WTC11 (cell line): Measurements from ENCODE around the gene KCNB1. TPM values are rescaled to one million over a fixed set of nuclear protein-coding genes. Genes with fewer than 3 reads are reported as not detected.

Experiments
- ATAC-seq: fragments of 200-7000 bp; cut with Tn5 transposase; 2 replicates; pipeline ENCODE4 v1.10.0; 2021; ENCODE audit warnings: mild to moderate bottlenecking, moderate library complexity
- CTCF ChIA-PET: fragments of 300-600 bp; sonication (Branson Sonifier 250); formaldehyde crosslinking; loops from one replicate; lab custom pipeline; 2021; ENCODE audit warnings: antibody characterized with exemption; lab: Charles Lee
- POLR2A ChIA-PET: fragments of 350-600 bp; sonication (Branson Sonifier 250); formaldehyde crosslinking; loops from one replicate; lab custom pipeline; 2021; ENCODE audit warnings: antibody characterized with exemption; lab: Charles Lee
- DNase-seq: peaks from one replicate; pipeline ENCODE4 v3.0.0; 2021; ENCODE audit warnings: low spot score
- H3K27ac Mint-ChIP-seq: 2 replicates; pipeline ENCODE4 v1.8.0; 2021; ENCODE audit warnings: mixed read lengths
- H3K27me3 Mint-ChIP-seq: 2 replicates; pipeline ENCODE4 v1.8.0; 2021; ENCODE audit warnings: low read depth, mild to moderate bottlenecking, moderate library complexity, mixed read lengths
- H3K36me3 Mint-ChIP-seq: 2 replicates; pipeline ENCODE4 v1.8.0; 2021; ENCODE audit warnings: mixed read lengths
- H3K4me1 Mint-ChIP-seq: 2 replicates; pipeline ENCODE4 v1.8.0; 2022; ENCODE audit warnings: mixed read lengths
- H3K4me3 Mint-ChIP-seq: 2 replicates; pipeline ENCODE4 v1.8.0; 2021; ENCODE audit warnings: mild to moderate bottlenecking, moderate library complexity, mixed read lengths
- H3K9me3 Mint-ChIP-seq: 2 replicates; pipeline ENCODE4 v1.8.0; 2021; ENCODE audit warnings: mixed read lengths
- ATF6 ChIP-seq: sonication (generic); formaldehyde crosslinking; IDR thresholded peaks from 2 replicates; pipeline ENCODE4 v1.8.1; 2023; ENCODE audit warnings: mild to moderate bottlenecking, missing genetic modification reagents
- CTCF ChIP-seq: fragments of 200-600 bp; IDR thresholded peaks from 2 replicates; pipeline ENCODE4 v1.8.0; 2022; ENCODE audit warnings: antibody characterized with exemption
- E2F4 ChIP-seq: sonication (generic); formaldehyde crosslinking; IDR thresholded peaks from 2 replicates; pipeline ENCODE4 v1.8.1; 2022; ENCODE audit warnings: low read depth, mild to moderate bottlenecking, moderate library complexity, missing genetic modification reagents, borderline replicate concordance
- EMX1 ChIP-seq: fragments of 250-450 bp; sonication (Bioruptor Pico); IDR thresholded peaks from 2 replicates; pipeline ENCODE4 v1.8.0; 2021; ENCODE audit warnings: mild to moderate bottlenecking
- FOXK1 ChIP-seq: sonication (generic); formaldehyde crosslinking; IDR thresholded peaks from 2 replicates; pipeline ENCODE4 v1.8.0; 2022; ENCODE audit warnings: mild to moderate bottlenecking, moderate library complexity, missing genetic modification reagents
- FOXP1 ChIP-seq: sonication (generic); formaldehyde crosslinking; IDR thresholded peaks from 2 replicates; pipeline ENCODE4 v1.8.0; 2022; ENCODE audit warnings: missing genetic modification reagents, mild to moderate bottlenecking, moderate library complexity, borderline replicate concordance
- GTF2I ChIP-seq: fragments of 250-450 bp; sonication (Bioruptor Pico); conservative IDR thresholded peaks from 2 replicates; pipeline ENCODE4 v1.4.0; 2021; ENCODE audit warnings: mild to moderate bottlenecking
- JAZF1 ChIP-seq: fragments of 250-450 bp; sonication (Bioruptor Pico); IDR thresholded peaks from 2 replicates; pipeline ENCODE4 v1.9.0; 2021; ENCODE audit warnings: moderate library complexity, mild to moderate bottlenecking, inconsistent platforms
- MXD4 ChIP-seq: fragments of 250-450 bp; sonication (Bioruptor Pico); IDR thresholded peaks from 2 replicates; pipeline ENCODE4 v1.8.0; 2021; ENCODE audit warnings: mild to moderate bottlenecking, moderate library complexity, borderline replicate concordance
- NFATC4 ChIP-seq: fragments of 250-450 bp; sonication (Bioruptor Pico); IDR thresholded peaks from 2 replicates; pipeline ENCODE4 v1.9.0; 2021; ENCODE audit warnings: mild to moderate bottlenecking
- OVOL2 ChIP-seq: fragments of 250-450 bp; sonication (Bioruptor Pico); IDR thresholded peaks from 2 replicates; pipeline ENCODE4 v1.9.0; 2021; ENCODE audit warnings: mild to moderate bottlenecking, borderline replicate concordance
- PRRX2 ChIP-seq: fragments of 250-450 bp; sonication (Bioruptor Pico); IDR thresholded peaks from 2 replicates; pipeline ENCODE4 v1.8.0; 2021; ENCODE audit warnings: mild to moderate bottlenecking
- SMAD4 ChIP-seq: sonication (generic); formaldehyde crosslinking; IDR thresholded peaks from 2 replicates; pipeline ENCODE4 v1.8.0; 2022; ENCODE audit warnings: mild to moderate bottlenecking, missing genetic modification reagents
- SOX15 ChIP-seq: fragments of 250-450 bp; sonication (Bioruptor Pico); IDR thresholded peaks from 2 replicates; pipeline ENCODE4 v1.9.0; 2021; ENCODE audit warnings: mild to moderate bottlenecking
- STAT6 ChIP-seq: sonication (generic); formaldehyde crosslinking; conservative IDR thresholded peaks from 2 replicates; pipeline ENCODE4 v1.8.1; 2023; ENCODE audit warnings: mild to moderate bottlenecking, low read depth, missing genetic modification reagents, moderate library complexity
- TEAD1 ChIP-seq: sonication (generic); formaldehyde crosslinking; IDR thresholded peaks from 2 replicates; pipeline ENCODE4 v1.8.0; 2022; ENCODE audit warnings: mild to moderate bottlenecking, missing genetic modification reagents
- USF1 ChIP-seq: sonication (generic); formaldehyde crosslinking; IDR thresholded peaks from 2 replicates; pipeline ENCODE4 v1.8.0; 2022; ENCODE audit warnings: mild to moderate bottlenecking, missing genetic modification reagents
- ZNF121 ChIP-seq: sonication (generic); formaldehyde crosslinking; IDR thresholded peaks from 2 replicates; pipeline ENCODE4 v1.8.0; 2023; ENCODE audit warnings: missing genetic modification reagents
- ZNF138 ChIP-seq: sonication (generic); formaldehyde crosslinking; conservative IDR thresholded peaks from 2 replicates; pipeline ENCODE4 v1.8.1; 2022; ENCODE audit warnings: mild to moderate bottlenecking, moderate library complexity, missing genetic modification reagents
- ZNF232 ChIP-seq: sonication (generic); formaldehyde crosslinking; IDR thresholded peaks from 2 replicates; pipeline ENCODE4 v1.8.0; 2022; ENCODE audit warnings: mild to moderate bottlenecking, missing genetic modification reagents
- ZNF281 ChIP-seq: sonication (generic); formaldehyde crosslinking; IDR thresholded peaks from 2 replicates; pipeline ENCODE4 v1.8.0; 2023; ENCODE audit warnings: mild to moderate bottlenecking, missing genetic modification reagents
- ZSCAN18 ChIP-seq: fragments of 250-450 bp; sonication (Bioruptor Pico); IDR thresholded peaks from 2 replicates; pipeline ENCODE4 v2.1.2; 2022; ENCODE audit warnings: mild to moderate bottlenecking, moderate library complexity
- total RNA-seq: library from RNA; stranded (reverse); gene quantifications from 3 replicates; pipeline ENCODE4 v1.2.3, GENCODE V29; 2021

KCNB1 gene
- total RNA-seq, 1 experiment from 2014 or later = 1.1 TPM

GRCh38 chr20:49318430-49319207, 163.8 kb downstream of the KCNB1 start:
- peak; percentile 50 for DNase-seq
- ChIA-PET POLR2A (interaction anchor here (0.7 to 1.5 kb wide), 2 partner anchors 21 to 36 kb away, joined by 3 to 5 read pairs; no protein-coding TSS in a partner anchor), CTCF (interaction anchor here (1.0 to 3.4 kb wide), 13 partner anchors 8 to 291 kb away, joined by 3 to 40 read pairs (median 7); no protein-coding TSS in a partner anchor)
- Mint-ChIP-seq H3K27me3 (peaks cover 67% of the 10 kb centered on the region), H3K9me3 (no peaks in the 10 kb centered on the region; the same call in 1 of the 2 replicates), H3K4me3 (peak overlapping the region; percentile 92), H3K36me3 (no peaks in the 10 kb centered on the region), H3K4me1 (peaks cover 19% of the 10 kb centered on the region), H3K27ac (no peak overlapping the region)
- peak; percentile 35 for ATAC-seq
- TF ChIP-seq ZNF138 (CRISPR knock-in tag) (no peak), USF1 (CRISPR knock-in tag) (no peak), CTCF (no peak), FOXP1 (CRISPR knock-in tag) (peak; percentile 86), FOXK1 (CRISPR knock-in tag) (0 out of 2 replicates have a peak, but pooled peaks have one; percentile 35), SOX15 (CRISPR knock-in tag) (no peak), ZSCAN18 (CRISPR knock-in tag) (no peak), GTF2I (no peak), OVOL2 (CRISPR knock-in tag) (no peak), ATF6 (no peak), EMX1 (CRISPR knock-in tag) (no peak), ZNF232 (CRISPR knock-in tag) (no peak), STAT6 (CRISPR knock-in tag) (no peak), MXD4 (CRISPR knock-in tag) (no peak), NFATC4 (CRISPR knock-in tag) (no peak), PRRX2 (CRISPR knock-in tag) (no peak), E2F4 (CRISPR knock-in tag) (0 out of 2 replicates have a peak, but pooled peaks have one; percentile 57), ZNF281 (CRISPR knock-in tag) (no peak), SMAD4 (CRISPR knock-in tag) (no peak), JAZF1 (CRISPR knock-in tag) (no peak), ZNF121 (CRISPR knock-in tag) (peak; percentile 62; the same call in 1 of the 2 replicates), TEAD1 (no peak)
